GM12875 (cell line): ENCODE data around the gene LRP1B.

ENCODE experiments used
- H3K4me3 ChIP-seq: one replicate; pipeline ENCODE4 v1.5.1; 2011; ENCODE audit warnings: low read depth, low read length, control low read depth
- CTCF ChIP-seq: IDR thresholded peaks from 2 replicates; pipeline ENCODE4 v1.5.1; 2011; ENCODE audit warnings: low read depth, mild to moderate bottlenecking, control low read depth, inconsistent platforms, low read length, moderate library complexity, borderline replicate concordance; ENCODE audit not compliant: insufficient read depth

Gene LRP1B

GRCh38 chr2:140376686-140377085 lies 1754.1 kb downstream of the LRP1B start:
- H3K4me3 ChIP-seq, result no peak overlapping the region

GRCh38 chr2:140363131-140363530 lies 1767.7 kb downstream of the LRP1B start:
- TF ChIP-seq CTCF, result no peak
- H3K4me3 ChIP-seq, result no peak overlapping the region

More at GRCh38 chr2:140376686-140377085, 1754.1 kb downstream of the LRP1B start:
- no peak for TF ChIP-seq CTCF

DNA sequence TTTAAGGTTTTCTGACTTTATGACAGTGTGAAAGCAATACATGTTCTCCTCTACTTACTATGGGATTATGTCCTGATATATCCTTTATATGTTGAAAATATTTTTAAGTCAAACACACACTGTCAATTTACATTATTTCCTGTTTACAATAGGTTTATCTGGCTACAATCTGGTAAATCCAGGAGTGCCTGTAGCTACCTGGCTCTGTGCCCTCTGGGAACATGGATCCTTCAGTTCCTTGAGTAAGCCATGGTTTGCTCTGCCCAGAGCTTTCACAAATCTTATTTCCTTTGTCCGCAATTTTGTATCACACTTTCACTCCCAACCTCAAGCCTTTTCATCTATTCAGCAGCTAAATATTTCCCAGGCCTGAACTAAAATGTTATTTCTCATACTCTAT lies 1768.5 kb downstream of the LRP1B start:
- no peak overlapping the region for H3K4me3 ChIP-seq
- TF ChIP-seq CTCF, result no peak

- no peak for TF ChIP-seq CTCF
- H3K4me3 ChIP-seq, result no peak overlapping the region
Measured at GRCh38 chr2:140359056-140359771, 1771.6 kb downstream of the LRP1B start.

DNA sequence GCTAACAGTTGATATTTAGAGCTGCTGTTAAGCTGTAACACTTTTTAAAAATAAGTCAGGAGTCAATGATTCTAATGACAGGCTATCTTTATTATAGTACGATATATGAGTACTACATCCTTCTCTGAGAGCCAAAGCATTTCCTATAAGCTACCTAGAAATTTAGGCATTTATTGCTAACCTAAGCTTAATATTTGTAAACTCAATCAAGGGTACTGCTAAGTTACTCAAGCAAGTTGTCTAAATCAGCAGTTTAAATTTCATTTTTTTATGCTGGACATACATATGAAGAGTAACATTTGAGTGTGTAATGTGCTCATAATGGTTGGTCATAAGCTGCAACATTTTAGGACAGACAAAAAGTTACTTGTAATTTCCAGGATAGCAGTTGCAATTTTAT lies 1774.1 kb downstream of the LRP1B start:
- no peak overlapping the region for H3K4me3 ChIP-seq
- TF ChIP-seq CTCF, result no peak

DNA sequence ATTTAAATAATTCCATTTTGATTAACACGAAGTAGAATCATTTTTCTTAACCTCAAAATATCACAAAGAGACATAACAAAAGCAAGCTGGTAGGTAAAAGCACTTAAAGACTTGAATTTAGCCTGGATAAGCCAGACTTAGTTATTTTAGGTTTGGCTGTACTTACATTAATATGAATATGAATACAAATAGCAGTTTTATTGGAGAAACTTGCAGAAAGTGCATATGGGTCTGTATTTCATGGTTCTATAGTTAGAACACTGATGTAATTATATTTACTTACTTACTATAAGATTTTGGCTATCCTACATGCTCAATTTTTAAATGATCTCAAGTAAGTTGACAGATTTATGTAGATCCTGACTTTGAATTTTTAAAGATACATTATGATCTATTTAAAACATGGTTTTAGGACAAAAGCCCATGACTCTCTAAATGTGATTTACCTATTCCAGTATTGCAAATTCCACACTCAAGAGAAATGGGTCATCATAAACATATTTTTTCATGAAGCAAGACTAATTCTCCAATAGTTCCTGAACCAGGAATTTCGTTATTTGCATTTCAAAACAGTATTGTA lies 1775.2 kb downstream of the LRP1B start:
- no peak overlapping the region for H3K4me3 ChIP-seq

More for the DNA sequence above, 1775.2 kb downstream of the LRP1B start:
- no peak for TF ChIP-seq CTCF
